Measurements from ENCODE around the gene FAM200C.

DNA sequence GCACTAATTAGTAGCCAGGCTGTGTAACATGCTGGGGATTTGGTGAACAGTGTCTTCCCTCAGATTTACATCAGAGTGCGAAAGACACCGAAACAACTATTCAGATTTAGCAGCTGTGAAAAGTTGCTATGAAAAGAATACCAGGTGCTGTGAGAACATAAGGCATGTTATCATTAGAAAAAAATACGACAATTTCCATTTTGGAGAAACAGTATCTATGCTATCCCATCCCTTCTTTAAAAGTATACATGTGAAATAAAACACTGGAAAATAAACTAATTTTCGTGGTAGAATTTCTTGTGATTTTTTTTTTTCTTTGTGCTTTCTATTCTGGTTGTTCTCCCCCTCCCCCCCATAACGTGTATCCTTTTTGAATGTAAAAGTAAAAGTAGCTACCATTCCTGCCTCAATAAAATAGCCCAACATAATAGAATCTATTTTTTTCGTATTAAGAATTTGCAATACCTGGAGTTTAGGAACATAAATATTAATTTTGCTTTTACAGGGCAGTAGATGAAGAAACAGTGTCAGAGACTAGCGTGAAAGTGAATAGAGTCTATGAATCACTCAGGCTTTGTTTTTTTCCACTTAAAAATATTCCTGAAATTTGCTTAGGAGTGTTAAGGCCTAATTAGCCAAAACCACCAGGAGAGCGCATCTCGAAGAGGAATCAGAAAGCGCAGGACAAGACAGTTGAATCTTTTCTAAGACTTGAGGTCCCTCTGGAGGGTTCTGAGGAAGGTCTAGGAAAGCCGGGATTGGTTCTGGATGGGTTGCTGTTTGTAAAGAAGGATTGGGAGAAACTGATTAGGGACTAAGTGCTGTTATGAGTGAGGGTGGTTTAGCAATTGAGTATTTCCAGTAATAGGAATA lies 19.8 kb upstream of the FAM200C start:
- TF ChIP-seq, protein P1, sequence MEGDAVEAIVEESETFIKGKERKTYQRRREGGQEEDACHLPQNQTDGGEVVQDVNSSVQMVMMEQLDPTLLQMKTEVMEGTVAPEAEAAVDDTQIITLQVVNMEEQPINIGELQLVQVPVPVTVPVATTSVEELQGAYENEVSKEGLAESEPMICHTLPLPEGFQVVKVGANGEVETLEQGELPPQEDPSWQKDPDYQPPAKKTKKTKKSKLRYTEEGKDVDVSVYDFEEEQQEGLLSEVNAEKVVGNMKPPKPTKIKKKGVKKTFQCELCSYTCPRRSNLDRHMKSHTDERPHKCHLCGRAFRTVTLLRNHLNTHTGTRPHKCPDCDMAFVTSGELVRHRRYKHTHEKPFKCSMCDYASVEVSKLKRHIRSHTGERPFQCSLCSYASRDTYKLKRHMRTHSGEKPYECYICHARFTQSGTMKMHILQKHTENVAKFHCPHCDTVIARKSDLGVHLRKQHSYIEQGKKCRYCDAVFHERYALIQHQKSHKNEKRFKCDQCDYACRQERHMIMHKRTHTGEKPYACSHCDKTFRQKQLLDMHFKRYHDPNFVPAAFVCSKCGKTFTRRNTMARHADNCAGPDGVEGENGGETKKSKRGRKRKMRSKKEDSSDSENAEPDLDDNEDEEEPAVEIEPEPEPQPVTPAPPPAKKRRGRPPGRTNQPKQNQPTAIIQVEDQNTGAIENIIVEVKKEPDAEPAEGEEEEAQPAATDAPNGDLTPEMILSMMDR (IDR thresholded peaks at IDR 0.05) = no peak
- no peak for TF ChIP-seq POLR2A (IDR thresholded peaks at IDR 0.05)

All from esophagus squamous epithelium (tissue), 4 donors.